K562 (cell line): ENCODE measurements around the gene BRD4.

Experiments used
- JUN ChIP-seq, 2 experiments: sonication (generic) in 1 of 2; formaldehyde crosslinking in 1 of 2; IDR thresholded peaks; 2 replicates each; pipeline versions ENCODE4 v1.6.1 to v1.8.0; 2012 to 2022; ENCODE audit warnings: borderline replicate concordance in 2 of 2, mild to moderate bottlenecking in 2 of 2, improper control_type of control experiment in 1 of 2, low read depth in 1 of 2, low read length in 1 of 2, missing genetic modification reagents in 1 of 2
- KAT8 ChIP-seq: fragments of 450-650 bp; IDR thresholded peaks from 2 replicates; pipeline ENCODE4 v1.6.1; 2016; ENCODE audit warnings: low read depth, mild to moderate bottlenecking
- NFE2 ChIP-seq: IDR thresholded peaks from 2 replicates; pipeline ENCODE4 v1.6.1; 2014; ENCODE audit warnings: antibody characterized with exemption, low read depth
- NR2F6 ChIP-seq: fragments of 450-650 bp; formaldehyde crosslinking; IDR thresholded peaks from 2 replicates; pipeline ENCODE4 v1.4.0; 2020; ENCODE audit warnings: mild to moderate bottlenecking
- POLR2G ChIP-seq: fragments of 200-400 bp; formaldehyde crosslinking; IDR thresholded peaks from 2 replicates; pipeline ENCODE4 v1.6.1; 2017; ENCODE audit warnings: low read depth, mild to moderate bottlenecking, antibody characterized with exemption, low read length, moderate library complexity
- REST ChIP-seq, 2 experiments: fragments of 450-650 bp; formaldehyde crosslinking in 1 of 2; IDR thresholded peaks; 2 replicates each; pipeline versions ENCODE4 v1.4.0 to v1.6.1; 2014 to 2020; ENCODE audit warnings: mild to moderate bottlenecking in 2 of 2, borderline replicate concordance in 1 of 2, low read depth in 1 of 2
- TAF1 ChIP-seq: IDR thresholded peaks from 2 replicates; pipeline ENCODE4 v1.6.1; 2011; ENCODE audit warnings: mild to moderate bottlenecking, low read length, moderate library complexity; ENCODE audit not compliant: insufficient read depth, control insufficient read depth, severe bottlenecking; ENCODE audit errors: extremely low read depth
- TFAP4 ChIP-seq: sonication (generic); formaldehyde crosslinking; IDR thresholded peaks from 2 replicates; pipeline ENCODE4 v1.8.0; 2022; ENCODE audit warnings: missing genetic modification reagents, mild to moderate bottlenecking, moderate library complexity, borderline replicate concordance
- ZBTB26 ChIP-seq: fragments of 450-650 bp; formaldehyde crosslinking; IDR thresholded peaks from 2 replicates; pipeline ENCODE4 v1.4.0; 2022; ENCODE audit warnings: missing genetic modification characterization
- ZEB2 ChIP-seq: fragments of 450-650 bp; IDR thresholded peaks from 2 replicates; pipeline ENCODE4 v1.6.1; 2016

DNA sequence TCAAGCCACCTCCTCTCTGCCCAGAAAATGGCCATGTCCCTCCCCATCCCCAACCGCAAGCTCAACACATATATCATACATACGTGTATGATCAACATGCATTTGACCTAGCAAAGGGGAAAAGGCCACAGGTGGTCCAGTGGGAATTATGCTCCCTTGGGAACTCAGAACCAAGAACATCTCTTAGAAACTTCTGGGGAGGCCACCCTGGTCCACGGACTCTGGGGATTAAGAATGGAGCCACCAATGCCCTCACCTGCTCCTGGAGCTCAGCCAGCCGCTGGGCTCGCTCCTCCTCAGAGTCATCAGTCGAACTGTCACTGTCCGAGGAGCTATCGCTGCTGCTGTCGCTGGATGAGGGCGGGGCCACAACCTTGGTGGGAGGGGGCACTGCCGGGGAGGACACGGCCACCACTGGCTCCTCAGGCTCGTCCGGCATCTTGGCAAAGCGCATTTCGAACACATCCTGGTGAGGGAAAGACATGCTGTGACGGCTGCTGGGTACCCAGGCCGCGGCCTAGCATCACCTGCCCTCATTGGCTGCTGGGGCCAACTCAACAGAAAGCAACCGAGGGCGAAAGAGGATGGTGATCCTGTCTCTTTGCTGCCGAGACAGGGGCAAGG, 75.5 kb downstream of the BRD4 start:
- TF ChIP-seq ZEB2 (no peak), ZBTB26 (no peak), NR2F6 (no peak), TAF1 (no peak), KAT8 (no peak), JUN (IDR thresholded peaks at IDR 0.05; ENCODE audit: borderline replicate concordance, low read depth, low read length) (no peak), JUN (CRISPR knock-in tag; IDR thresholded peaks at IDR 0.05; ENCODE audit: borderline replicate concordance) (no peak), TFAP4 (CRISPR knock-in tag) (no peak), REST (IDR thresholded peaks at IDR 0.05; ENCODE audit: borderline replicate concordance) (no peak), REST (CRISPR knock-in tag; IDR thresholded peaks at IDR 0.05; ENCODE audit: low read depth) (no peak), NFE2 (no peak), POLR2G (peak; percentile 72)
